PC-9 (cell line): Measurements from ENCODE around the gene FBXW7. TPM values are rescaled to one million over a fixed set of nuclear protein-coding genes. Genes with fewer than 3 reads are reported as not detected.

Experiments used
- BruUV-seq: library from RNA; stranded (reverse); fragments of 400-500 nt; replicated peaks from 2 replicates; lab custom pipeline; 2021; lab: Mats Ljungman, UMichigan
- CTCF ChIA-PET: fragments of 300-600 bp; sonication (Branson Sonifier 250); formaldehyde crosslinking; loops from one replicate; lab custom pipeline; 2022; ENCODE audit warnings: antibody characterized with exemption; lab: Charles Lee
- POLR2A ChIA-PET: fragments of 300-600 bp; sonication (Branson Sonifier 250); formaldehyde crosslinking; loops from one replicate; lab custom pipeline; 2022; ENCODE audit warnings: antibody characterized with exemption; ENCODE audit not compliant: unreplicated experiment; lab: Charles Lee
- DNase-seq, 2 experiments: peaks; one replicate each; pipeline versions ENCODE4 v3.0.0 to v3.0.0-alpha.2; 2015 to 2022; ENCODE audit warnings: mixed read lengths in 1 of 2
- H2AFZ ChIP-seq: fragments of 200-600 bp; sonication (generic); 2 replicates; pipeline ENCODE4 v1.8.1; 2017; ENCODE audit warnings: antibody characterized with exemption
- H3F3A ChIP-seq: fragments of 200-600 bp; sonication (generic); 2 replicates; pipeline ENCODE4 v1.8.1; 2017; ENCODE audit warnings: antibody characterized with exemption, mild to moderate bottlenecking, low read depth; ENCODE audit not compliant: insufficient read depth
- H3K27ac ChIP-seq: fragments of 200-600 bp; sonication (generic); 2 replicates; pipeline ENCODE4 v1.6.1; 2016; ENCODE audit warnings: mixed run types
- H3K27me3 ChIP-seq: fragments of 200-600 bp; sonication (generic); 2 replicates; pipeline ENCODE4 v1.6.1; 2016; ENCODE audit warnings: low read depth, mixed run types; ENCODE audit not compliant: insufficient read depth
- H3K36me3 ChIP-seq: fragments of 200-600 bp; sonication (generic); 2 replicates; pipeline ENCODE4 v1.6.1; 2016; ENCODE audit warnings: low read depth, mixed run types
- H3K4me1 ChIP-seq: fragments of 200-600 bp; sonication (generic); replicated peaks from 2 replicates; pipeline ENCODE4 v1.6.1; 2016; ENCODE audit warnings: mixed run types; ENCODE audit not compliant: insufficient read depth
- H3K4me2 ChIP-seq: fragments of 200-600 bp; sonication (generic); 2 replicates; pipeline ENCODE4 v1.6.1; 2017; ENCODE audit warnings: mixed run types
- H3K4me3 ChIP-seq: fragments of 200-600 bp; sonication (generic); 2 replicates; pipeline ENCODE4 v1.6.1; 2016; ENCODE audit warnings: mixed run types
- H3K79me2 ChIP-seq: fragments of 200-600 bp; sonication (generic); 2 replicates; pipeline ENCODE4 v1.6.1; 2017; ENCODE audit warnings: low read depth, mixed run types
- H3K9me2 ChIP-seq: fragments of 200-600 bp; sonication (generic); 2 replicates; pipeline ENCODE4 v1.8.1; 2017; ENCODE audit warnings: mild to moderate bottlenecking; ENCODE audit not compliant: insufficient read depth
- H3K9me3 ChIP-seq: fragments of 200-600 bp; sonication (generic); 2 replicates; pipeline ENCODE4 v1.8.1; 2016; ENCODE audit warnings: low read depth; ENCODE audit not compliant: insufficient read depth
- H4K20me1 ChIP-seq: fragments of 200-600 bp; sonication (generic); 2 replicates; pipeline ENCODE4 v1.8.1; 2017; ENCODE audit not compliant: insufficient read depth
- EZH2 ChIP-seq: fragments of 200-600 bp; sonication (generic); IDR thresholded peaks from 2 replicates; pipeline ENCODE4 v1.8.0; 2017; ENCODE audit warnings: antibody characterized with exemption, low read depth
- intact Hi-C: fragments of 100-400 bp; cut with micrococcal nuclease; formaldehyde crosslinking; loops from one replicate; pipeline ENCODE4 v1.10.0; 2022; ENCODE audit not compliant: unreplicated experiment
- total RNA-seq: library from RNA; stranded (reverse); gene quantifications from 2 replicates; pipeline ENCODE4 v1.2.3, GENCODE V29; 2021
- TF ChIP-seq, protein P1 (sequence below): fragments of 200-600 bp; sonication (generic); conservative IDR thresholded peaks from 2 replicates; pipeline ENCODE4 v1.6.1; 2017; ENCODE audit warnings: mixed run types, antibody characterized with exemption, mild to moderate bottlenecking, moderate library complexity

The FBXW7 gene
- total RNA-seq, 1 experiment from 2014 or later, result 30.2 TPM

DNA sequence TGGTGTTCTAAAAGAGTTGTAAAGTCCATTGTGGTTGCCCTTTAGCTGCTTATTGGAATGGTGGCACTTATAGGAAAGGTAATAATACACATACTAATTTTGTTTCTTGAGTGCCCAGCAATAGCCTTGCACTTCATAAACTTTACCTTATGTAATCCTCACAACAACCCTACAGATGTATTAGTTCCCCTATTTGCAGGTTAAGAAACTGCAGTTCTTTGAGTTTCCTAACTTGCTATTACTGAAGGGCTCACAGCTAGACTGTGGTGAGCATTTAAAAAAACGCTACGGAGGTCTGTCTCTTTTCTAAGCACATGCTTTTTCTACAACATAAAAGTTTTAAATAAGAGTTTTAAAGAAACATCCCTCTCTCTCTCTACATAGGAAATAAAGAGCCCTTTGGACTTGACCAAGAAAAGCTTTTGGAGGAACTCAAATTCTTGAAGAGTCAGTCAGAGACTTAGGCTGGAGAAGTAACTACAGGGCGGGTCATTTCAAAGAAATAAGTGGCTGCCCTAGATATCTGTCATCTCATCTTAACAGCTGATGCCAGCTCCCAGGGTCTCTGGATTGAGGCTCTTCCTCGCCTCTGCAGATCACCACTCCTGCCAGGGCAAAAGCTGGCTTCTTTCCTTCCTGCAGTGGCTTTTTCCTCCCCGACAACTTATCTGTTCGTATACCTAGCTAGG is 42.0 kb upstream of the FBXW7 start:
- H3K9me3 ChIP-seq, result no peaks in the 10 kb centered on the region
- DNase-seq, result no peak
- H2AFZ ChIP-seq, result no peak overlapping the region
- H3K4me3 ChIP-seq, result no peak overlapping the region
- no peaks in the 10 kb centered on the region for H3K27me3 ChIP-seq
- no peaks in the 10 kb centered on the region for H3K79me2 ChIP-seq
- POLR2A ChIA-PET, result interaction anchor here (0.6 kb wide), 1 partner anchor 557 kb away, joined by 5 read pairs; no protein-coding TSS in a partner anchor
- no peaks in the 10 kb centered on the region for H3K9me2 ChIP-seq
- CTCF ChIA-PET, result interaction anchor here (0.6 to 0.7 kb wide), 2 partner anchors 21 to 627 kb away, joined by 3 to 6 read pairs; partner anchors contain the start of gene TRIM2
- H3K4me2 ChIP-seq, result no peak overlapping the region
- peaks cover 9% of the 10 kb centered on the region; the same call in 1 of the 2 replicates for H3F3A ChIP-seq
- no TSS peak for BruUV-seq
- H4K20me1 ChIP-seq, result no peaks in the 10 kb centered on the region
- no peaks in the 10 kb centered on the region for H3K36me3 ChIP-seq
- peaks cover 8% of the 10 kb centered on the region for H3K4me1 ChIP-seq
- intact Hi-C loops, result no loop called here
- H3K27ac ChIP-seq, result no peak overlapping the region
- TF ChIP-seq EZH2, result no peak
- TF ChIP-seq, protein P1, sequence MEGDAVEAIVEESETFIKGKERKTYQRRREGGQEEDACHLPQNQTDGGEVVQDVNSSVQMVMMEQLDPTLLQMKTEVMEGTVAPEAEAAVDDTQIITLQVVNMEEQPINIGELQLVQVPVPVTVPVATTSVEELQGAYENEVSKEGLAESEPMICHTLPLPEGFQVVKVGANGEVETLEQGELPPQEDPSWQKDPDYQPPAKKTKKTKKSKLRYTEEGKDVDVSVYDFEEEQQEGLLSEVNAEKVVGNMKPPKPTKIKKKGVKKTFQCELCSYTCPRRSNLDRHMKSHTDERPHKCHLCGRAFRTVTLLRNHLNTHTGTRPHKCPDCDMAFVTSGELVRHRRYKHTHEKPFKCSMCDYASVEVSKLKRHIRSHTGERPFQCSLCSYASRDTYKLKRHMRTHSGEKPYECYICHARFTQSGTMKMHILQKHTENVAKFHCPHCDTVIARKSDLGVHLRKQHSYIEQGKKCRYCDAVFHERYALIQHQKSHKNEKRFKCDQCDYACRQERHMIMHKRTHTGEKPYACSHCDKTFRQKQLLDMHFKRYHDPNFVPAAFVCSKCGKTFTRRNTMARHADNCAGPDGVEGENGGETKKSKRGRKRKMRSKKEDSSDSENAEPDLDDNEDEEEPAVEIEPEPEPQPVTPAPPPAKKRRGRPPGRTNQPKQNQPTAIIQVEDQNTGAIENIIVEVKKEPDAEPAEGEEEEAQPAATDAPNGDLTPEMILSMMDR, result no peak

DNA sequence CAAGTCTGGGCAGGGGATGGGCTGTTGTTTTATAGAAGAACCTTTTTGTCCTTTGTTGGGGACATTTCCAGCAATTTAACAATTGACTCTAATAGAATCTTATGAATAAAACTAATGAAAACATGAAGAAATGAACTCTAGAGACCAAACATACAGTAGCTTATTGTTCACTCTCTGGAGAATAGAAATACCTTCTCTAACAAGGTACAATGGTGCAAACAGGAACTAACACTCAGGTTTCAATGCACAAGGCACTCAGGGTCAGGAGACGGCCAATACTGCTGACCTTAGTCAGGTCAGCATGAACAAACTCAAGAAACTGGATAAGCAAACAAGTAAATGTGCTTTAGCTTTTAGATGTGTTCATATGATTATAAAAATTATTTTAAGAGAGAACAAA is 39.6 kb upstream of the FBXW7 start:
- no peak for DNase-seq
- TF ChIP-seq EZH2, result no peak
- TF ChIP-seq, protein P1, result no peak
- peaks cover 15% of the 10 kb centered on the region for H3F3A ChIP-seq
- peaks cover 28% of the 10 kb centered on the region for H3K4me1 ChIP-seq
- no peaks in the 10 kb centered on the region for H3K9me2 ChIP-seq
- H4K20me1 ChIP-seq, result no peaks in the 10 kb centered on the region
- no peak overlapping the region for H3K4me3 ChIP-seq
- ChIA-PET CTCF (no interaction called here), POLR2A (interaction anchor here (0.7 kb wide), 1 partner anchor 15 kb away, joined by 8 read pairs; no protein-coding TSS in a partner anchor)
- H2AFZ ChIP-seq, result no peak overlapping the region
- no TSS peak for BruUV-seq
- H3K27ac ChIP-seq, result no peak overlapping the region
- intact Hi-C loops, result no loop called here
- no peaks in the 10 kb centered on the region for H3K36me3 ChIP-seq
- H3K79me2 ChIP-seq, result no peaks in the 10 kb centered on the region
- no peak overlapping the region for H3K4me2 ChIP-seq
- H3K27me3 ChIP-seq, result no peaks in the 10 kb centered on the region
- no peaks in the 10 kb centered on the region for H3K9me3 ChIP-seq

DNA sequence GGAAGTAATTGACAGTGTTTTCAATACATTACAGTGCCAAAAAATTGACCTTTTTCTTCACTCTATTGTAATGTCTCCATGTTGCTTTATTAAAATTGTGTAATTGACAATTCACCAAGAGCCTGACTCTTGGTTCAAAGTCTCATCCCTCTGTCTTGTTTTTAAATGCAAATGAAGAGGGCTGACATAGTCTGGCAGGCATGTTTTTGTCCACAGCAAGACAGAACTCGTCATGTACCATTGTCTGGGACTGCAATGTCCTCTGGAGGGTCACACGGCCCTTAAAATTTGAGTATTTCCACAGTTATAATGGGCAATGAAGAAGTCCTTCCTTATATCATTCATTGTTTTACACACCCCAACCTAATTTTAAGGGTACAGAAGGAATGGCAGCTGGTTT is 38.0 kb upstream of the FBXW7 start:
- Histone ChIP-seq H4K20me1 (no peaks in the 10 kb centered on the region), H3K27me3 (no peaks in the 10 kb centered on the region), H3K4me3 (no peak overlapping the region), H2AFZ (no peak overlapping the region), H3K36me3 (no peaks in the 10 kb centered on the region), H3K27ac (no peak overlapping the region), H3K79me2 (no peaks in the 10 kb centered on the region), H3K9me3 (no peaks in the 10 kb centered on the region), H3F3A (peaks cover 15% of the 10 kb centered on the region), H3K9me2 (no peaks in the 10 kb centered on the region), H3K4me1 (peaks cover 28% of the 10 kb centered on the region), H3K4me2 (no peak overlapping the region)
- no peak for DNase-seq
- intact Hi-C loops, result no loop called here
- ChIA-PET CTCF (no interaction called here), POLR2A (no interaction called here)
- BruUV-seq, result no TSS peak
- no peak for TF ChIP-seq EZH2
- TF ChIP-seq, protein P1, result no peak
